CD8-positive, alpha-beta memory T cell (primary cell): ENCODE results near the gene B4GALT3. TPM values are rescaled to one million over a fixed set of nuclear protein-coding genes. Genes with fewer than 3 reads are reported as not detected.
A peak's percentile ranks its signal among the peaks of the same experiment; 100 is the strongest.

Experiments used
- CTCF ChIA-PET: fragments of 350-600 bp; sonication (Branson Sonifier 250); formaldehyde crosslinking; loops from one replicate; lab custom pipeline; 2021; ENCODE audit warnings: antibody characterized with exemption; lab: Charles Lee
- POLR2A ChIA-PET: fragments of 350-600 bp; sonication (Branson Sonifier 250); formaldehyde crosslinking; loops from one replicate; lab custom pipeline; 2021; ENCODE audit warnings: antibody characterized with exemption; lab: Charles Lee
- DNase-seq, 5 donors: peaks; one replicate each; pipeline versions ENCODE4 v3.0.0 to v3.0.0-alpha.2; 2020 to 2022; ENCODE audit warnings: mixed read lengths in 1 of 5
- H3K27ac ChIP-seq: one replicate; pipeline ENCODE4 v1.7.0; 2013; ENCODE audit warnings: low read depth, mild to moderate bottlenecking, low read length, moderate library complexity
- H3K27me3 ChIP-seq: 2 replicates; pipeline ENCODE4 v1.7.0; 2013; ENCODE audit warnings: low read length, mild to moderate bottlenecking; ENCODE audit not compliant: insufficient read depth, poor library complexity, severe bottlenecking
- H3K36me3 ChIP-seq: 2 replicates; pipeline ENCODE4 v1.7.0; 2013; ENCODE audit warnings: mild to moderate bottlenecking, low read length, moderate library complexity; ENCODE audit not compliant: insufficient read depth
- H3K4me1 ChIP-seq: 2 replicates; pipeline ENCODE4 v1.7.0; 2013; ENCODE audit warnings: mild to moderate bottlenecking, low read length, moderate library complexity; ENCODE audit not compliant: insufficient read depth
- H3K4me3 ChIP-seq: 2 replicates; pipeline ENCODE4 v1.7.0; 2013; ENCODE audit warnings: mild to moderate bottlenecking, low read length
- H3K9me3 ChIP-seq: 2 replicates; pipeline ENCODE4 v1.7.0; 2013; ENCODE audit warnings: mild to moderate bottlenecking, low read length
- H3K27ac Mint-ChIP-seq, 8 donors: one replicate each; pipeline ENCODE4 v1.8.0; 2020 to 2021; ENCODE audit warnings: mixed read lengths in 8 of 8, mild to moderate bottlenecking in 6 of 8, inconsistent platforms in 3 of 8, moderate library complexity in 3 of 8
- H3K27me3 Mint-ChIP-seq, 2 donors: one replicate each; pipeline ENCODE4 v1.8.0; 2020 to 2021; ENCODE audit warnings: mixed read lengths in 2 of 2, mild to moderate bottlenecking in 1 of 2, moderate library complexity in 1 of 2
- H3K36me3 Mint-ChIP-seq, 3 donors: one replicate each; pipeline ENCODE4 v1.8.0; 2020 to 2021; ENCODE audit warnings: mixed read lengths in 3 of 3, inconsistent platforms in 1 of 3, mild to moderate bottlenecking in 1 of 3
- H3K4me1 Mint-ChIP-seq, 3 donors: one replicate each; pipeline ENCODE4 v1.8.0; 2020 to 2021; ENCODE audit warnings: mixed read lengths in 3 of 3, inconsistent platforms in 1 of 3, mild to moderate bottlenecking in 1 of 3
- H3K4me3 Mint-ChIP-seq, 7 donors: one replicate each; pipeline ENCODE4 v1.8.0; 2020 to 2021; ENCODE audit warnings: mixed read lengths in 7 of 7, mild to moderate bottlenecking in 6 of 7, moderate library complexity in 4 of 7, inconsistent platforms in 2 of 7
- H3K9me3 Mint-ChIP-seq, 5 donors: one replicate each; pipeline ENCODE4 v1.8.0; 2020 to 2022; ENCODE audit warnings: mixed read lengths in 5 of 5, mild to moderate bottlenecking in 3 of 5, moderate library complexity in 2 of 5, inconsistent platforms in 1 of 5
- polyA plus RNA-seq: library from polyadenylated mRNA; unstranded; fragments of 300-500 nt; fragmentation: Illumina TruSeq; gene quantifications from one replicate; pipeline ENCODE4 v1.2.3, GENCODE V29; 2021
- total RNA-seq, 2 experiments: library from RNA; stranded (reverse); gene quantifications; one replicate each; pipeline ENCODE4 v1.2.3, GENCODE V29; 2021

Gene B4GALT3
- total and polyA plus RNA-seq, 3 experiments from 2014 or later, result 58.9 to 60.9 (median 59.4) TPM

- POLR2A ChIA-PET, result interaction anchor here (0.5 to 2.3 kb wide), 17 partner anchors 10 to 133 kb away, joined by 3 to 51 read pairs (median 7); partner anchors contain the start of genes ARHGAP30, B4GALT3, DEDD and PPOX
These were observed 24.8 kb upstream of the B4GALT3 start, which contains the start of gene NDUFS2 for GRCh38 chr1:161201836-161202712. TSS of gene NDUFS2 (plus strand) at chr1:161202367. CDS start at chr1:161202386, 19 bp downstream.

GRCh38 chr1:161200992-161201835, 23.9 kb upstream of the B4GALT3 start:
- H3K27me3 ChIP-seq, result no peaks in the 10 kb centered on the region
- ChIA-PET POLR2A (interaction anchor here (0.5 to 2.3 kb wide), 15 partner anchors 9 to 130 kb away, joined by 3 to 51 read pairs (median 7); partner anchors contain the start of genes B4GALT3, DEDD, PPOX and SDHC), CTCF (interaction anchor here (1.4 to 14.0 kb wide), 8 partner anchors 9 to 181 kb away, joined by 4 to 197 read pairs (median 12); partner anchors contain the start of genes APOA2, PPOX and TOMM40L)
- no peaks in the 10 kb centered on the region for H3K9me3 ChIP-seq
- DNase-seq, result no peak
- H3K9me3 Mint-ChIP-seq, result no peaks in the 10 kb centered on the region
- peak overlapping the region; percentile 99 for H3K4me3 ChIP-seq
- peaks cover 56 to 66% (median 64%) of the 10 kb centered on the region in 3 donors for H3K4me1 Mint-ChIP-seq
- peak overlapping the region; percentile 96 to 99 (median 98) for H3K27ac Mint-ChIP-seq
- H3K27ac ChIP-seq, result peak overlapping the region; percentile 89
- peaks cover 3 to 33% (median 12%) of the 10 kb centered on the region in 3 donors for H3K36me3 Mint-ChIP-seq
- H3K4me3 Mint-ChIP-seq, result peak overlapping the region; percentile 93 to 97 (median 95)
- no peaks in the 10 kb centered on the region for H3K27me3 Mint-ChIP-seq
- H3K4me1 ChIP-seq, result peaks cover 56% of the 10 kb centered on the region
- H3K36me3 ChIP-seq, result peaks cover 17% of the 10 kb centered on the region

More at GRCh38 chr1:161201836-161202712, 24.8 kb upstream of the B4GALT3 start, which contains the start of gene NDUFS2:
- CTCF ChIA-PET, result interaction anchor here (1.0 to 14.0 kb wide), 12 partner anchors 9 to 198 kb away, joined by 3 to 197 read pairs (median 10); partner anchors contain the start of genes APOA2, PPOX, SDHC and TOMM40L
- H3K36me3 ChIP-seq, result peaks cover 24% of the 10 kb centered on the region
- peak within 1 kb of the TSS; percentile 96 to 99 (median 98) for H3K27ac Mint-ChIP-seq
- H3K4me1 Mint-ChIP-seq, result peaks cover 59 to 73% (median 71%) of the 10 kb centered on the region in 3 donors
- peak; percentile 92 to 98 (median 93) for DNase-seq
- H3K9me3 ChIP-seq, result no peaks in the 10 kb centered on the region
- H3K27ac ChIP-seq, result peak within 1 kb of the TSS; percentile 89
- H3K4me3 ChIP-seq, result peak within 1 kb of the TSS; percentile 99
- peak within 1 kb of the TSS; percentile 93 to 97 (median 95) for H3K4me3 Mint-ChIP-seq
- H3K27me3 Mint-ChIP-seq, result no peaks in the 10 kb centered on the region
- no peaks in the 10 kb centered on the region for H3K9me3 Mint-ChIP-seq
- peaks cover 3 to 42% (median 16%) of the 10 kb centered on the region in 3 donors for H3K36me3 Mint-ChIP-seq
- no peaks in the 10 kb centered on the region for H3K27me3 ChIP-seq
- peaks cover 59% of the 10 kb centered on the region for H3K4me1 ChIP-seq

GRCh38 chr1:161200421-161200991, 23.2 kb upstream of the B4GALT3 start:
- Mint-ChIP-seq H3K27me3 (no peaks in the 10 kb centered on the region), H3K36me3 (peaks cover 3 to 26% (median 9%) of the 10 kb centered on the region in 3 donors), H3K27ac (peak overlapping the region; percentile 79 to 98 (median 97)), H3K4me3 (peak overlapping the region; percentile 27 to 78 (median 53)), H3K4me1 (peaks cover 53 to 64% (median 62%) of the 10 kb centered on the region in 3 donors), H3K9me3 (no peaks in the 10 kb centered on the region)
- no peaks in the 10 kb centered on the region for H3K27me3 ChIP-seq
- POLR2A ChIA-PET, result interaction anchor here (0.5 to 1.0 kb wide), 2 partner anchors 21 to 106 kb away, joined by 12 read pairs; no protein-coding TSS in a partner anchor
- H3K4me3 ChIP-seq, result no peak overlapping the region
- peaks cover 10% of the 10 kb centered on the region for H3K36me3 ChIP-seq
- H3K27ac ChIP-seq, result peak overlapping the region; percentile 89
- peaks cover 58% of the 10 kb centered on the region for H3K4me1 ChIP-seq
- CTCF ChIA-PET, result interaction anchor here (1.4 to 14.0 kb wide), 5 partner anchors 8 to 181 kb away, joined by 4 to 197 read pairs (median 15); partner anchors contain the start of genes APOA2, PPOX and TOMM40L
- peak in 1 of 5 donors; percentile 42 for DNase-seq
- no peaks in the 10 kb centered on the region for H3K9me3 ChIP-seq

- Mint-ChIP-seq H3K9me3 (no peaks in the 10 kb centered on the region), H3K4me1 (peaks cover 57 to 67% (median 64%) of the 10 kb centered on the region in 3 donors), H3K27me3 (peaks cover 0 to 2% of the 10 kb centered on the region in 2 donors), H3K36me3 (peaks cover 0 to 20% (median 5%) of the 10 kb centered on the region in 3 donors), H3K4me3 (peak overlapping the region in 2 of 7 donors; percentile 47 to 61), H3K27ac (peak overlapping the region in 6 of 8 donors; percentile 17 to 98 (median 80))
- H3K9me3 ChIP-seq, result no peaks in the 10 kb centered on the region
- peaks cover 10% of the 10 kb centered on the region for H3K36me3 ChIP-seq
- ChIA-PET CTCF (interaction anchor here (0.9 to 2.2 kb wide), 3 partner anchors 12 to 34 kb away, joined by 3 to 10 read pairs (median 5); partner anchors contain the start of genes PPOX and TOMM40L), POLR2A (no interaction called here)
- no peak overlapping the region for H3K4me3 ChIP-seq
- peak overlapping the region; percentile 89 for H3K27ac ChIP-seq
- H3K4me1 ChIP-seq, result peaks cover 59% of the 10 kb centered on the region
- no peaks in the 10 kb centered on the region for H3K27me3 ChIP-seq
- no peak for DNase-seq
These were observed 22.3 kb upstream of the B4GALT3 start for GRCh38 chr1:161199506-161200139.

DNA sequence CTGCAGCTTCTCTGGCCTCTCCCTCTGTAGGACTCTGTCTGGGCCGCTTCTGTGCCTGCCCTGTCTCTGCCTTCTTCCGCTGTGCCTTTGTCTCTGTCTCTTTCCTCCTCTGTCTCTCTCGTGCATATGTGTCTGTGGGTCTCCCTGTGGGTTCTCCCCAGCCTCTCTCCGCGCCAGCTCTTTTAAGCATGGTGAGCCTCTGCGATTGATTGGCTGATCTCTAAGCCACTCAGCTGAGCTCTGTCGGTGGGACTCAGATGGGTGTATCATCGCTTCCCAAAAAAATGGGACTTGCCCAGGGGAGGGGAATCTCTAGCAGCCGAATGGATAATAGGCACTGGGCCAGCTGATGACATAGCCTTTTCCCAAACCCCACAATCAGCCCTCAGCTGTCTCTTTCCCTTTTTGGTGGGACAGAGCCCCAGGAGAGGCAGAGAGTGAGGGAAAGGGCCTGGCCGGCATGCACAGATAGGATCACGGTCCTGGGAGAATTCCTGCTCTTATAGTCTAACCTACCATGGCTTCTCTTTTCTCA, 21.7 kb upstream of the B4GALT3 start, which contains the start of gene ADAMTS4:
ADAMTS4 (minus strand) TSS at position 158 of the 535 bp plus-strand sequence. CDS start 427 bp downstream, outside the sequence.
- H3K4me3 Mint-ChIP-seq, result peak within 1 kb of the TSS in 1 of 7 donors; percentile 61
- POLR2A ChIA-PET, result no interaction called here

DNA sequence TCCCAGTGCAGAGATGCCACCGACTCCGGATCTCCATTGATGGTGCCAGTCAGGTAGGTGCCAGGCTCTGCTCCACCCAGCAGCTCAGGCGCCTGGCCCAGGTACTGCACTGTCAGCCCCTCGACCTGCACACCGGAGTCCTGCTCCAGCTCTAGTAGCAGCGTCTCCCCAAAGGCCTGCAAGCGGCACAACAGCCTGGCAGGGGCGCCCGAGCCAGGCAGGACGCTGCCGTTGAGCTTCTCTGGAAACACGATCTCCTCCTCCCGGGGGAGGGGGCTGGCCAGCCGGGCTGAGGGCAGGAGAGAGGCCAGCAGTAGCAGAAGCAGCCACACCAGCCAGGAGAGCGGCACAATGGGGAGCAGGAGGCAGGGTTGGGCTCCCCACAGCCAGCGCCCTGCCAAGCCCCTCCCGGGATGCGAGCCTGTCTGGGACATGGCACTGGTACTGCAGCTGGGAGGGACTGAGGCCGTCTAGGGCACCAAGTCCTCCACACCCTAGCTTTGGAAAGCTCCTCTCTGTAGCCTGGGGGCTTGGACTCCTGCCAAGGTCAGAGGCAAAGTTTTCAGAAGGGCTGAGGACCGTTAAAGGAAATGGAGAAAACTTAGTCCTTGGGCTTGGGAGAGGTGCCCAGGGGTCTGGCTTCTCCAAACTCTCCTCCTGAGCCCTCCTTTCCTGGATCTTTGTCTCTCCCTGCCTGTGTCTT, 21.0 kb upstream of the B4GALT3 start:
- Mint-ChIP-seq H3K4me3 (no peak overlapping the region), H3K9me3 (no peaks in the 10 kb centered on the region), H3K4me1 (peaks cover 49 to 63% (median 54%) of the 10 kb centered on the region in 3 donors), H3K27ac (no peak overlapping the region), H3K36me3 (peaks cover 0 to 10% (median 0%) of the 10 kb centered on the region in 3 donors), H3K27me3 (peaks cover 0 to 2% of the 10 kb centered on the region in 2 donors)
- Histone ChIP-seq H3K4me1 (peaks cover 53% of the 10 kb centered on the region), H3K4me3 (no peak overlapping the region), H3K9me3 (no peaks in the 10 kb centered on the region), H3K27ac (peak overlapping the region; percentile 2), H3K27me3 (no peaks in the 10 kb centered on the region), H3K36me3 (no peaks in the 10 kb centered on the region)
- no peak for DNase-seq
- POLR2A ChIA-PET, result no interaction called here
- CTCF ChIA-PET, result interaction anchor here (2.2 kb wide), 1 partner anchor 27 kb away, joined by 10 read pairs; the partner anchor contains the start of gene TOMM40L

More for the DNA sequence above, 21.7 kb upstream of the B4GALT3 start, which contains the start of gene ADAMTS4:
- Mint-ChIP-seq H3K36me3 (peaks cover 0 to 13% (median 0%) of the 10 kb centered on the region in 3 donors), H3K27ac (peak within 1 kb of the TSS in 6 of 8 donors; percentile 17 to 98 (median 80)), H3K9me3 (no peaks in the 10 kb centered on the region), H3K4me1 (peaks cover 53 to 65% (median 60%) of the 10 kb centered on the region in 3 donors), H3K27me3 (peaks cover 0 to 2% of the 10 kb centered on the region in 2 donors)
- Histone ChIP-seq H3K27me3 (no peaks in the 10 kb centered on the region), H3K4me3 (no peak within 1 kb of the TSS), H3K9me3 (no peaks in the 10 kb centered on the region), H3K27ac (peak within 1 kb of the TSS; percentile 89), H3K4me1 (peaks cover 59% of the 10 kb centered on the region), H3K36me3 (peaks cover 4% of the 10 kb centered on the region)
- DNase-seq, result no peak
- CTCF ChIA-PET, result interaction anchor here (0.9 to 2.2 kb wide), 3 partner anchors 12 to 34 kb away, joined by 3 to 10 read pairs (median 5); partner anchors contain the start of genes PPOX and TOMM40L
